ENCODE results near the gene SEMA5B.

The SEMA5B gene

DNA sequence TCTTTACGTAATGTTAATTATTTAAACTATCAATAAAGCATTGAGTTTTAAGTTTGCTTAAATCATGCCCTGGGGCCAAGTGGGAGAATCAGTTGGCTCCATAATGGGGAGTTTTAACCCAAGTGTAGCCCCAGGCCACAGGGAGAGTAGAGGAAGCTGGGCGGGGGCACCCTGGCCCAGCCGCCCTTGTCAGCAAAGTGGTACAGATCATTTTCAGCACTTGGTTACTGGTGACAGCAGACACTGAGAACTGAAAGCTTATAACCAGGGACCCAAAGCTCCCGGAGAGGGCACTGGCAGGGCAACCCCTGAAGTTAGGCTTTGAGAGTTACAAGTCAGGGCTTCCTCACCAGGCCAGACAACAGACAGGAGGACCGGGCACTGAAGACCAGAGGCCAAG, 90.6 kb downstream of the SEMA5B start:
- DNase-seq (ENCODE audit: low read depth), result no peak
- H3K4me3 ChIP-seq (ENCODE audit: low read depth, low read length), result no peak overlapping the region

DNA sequence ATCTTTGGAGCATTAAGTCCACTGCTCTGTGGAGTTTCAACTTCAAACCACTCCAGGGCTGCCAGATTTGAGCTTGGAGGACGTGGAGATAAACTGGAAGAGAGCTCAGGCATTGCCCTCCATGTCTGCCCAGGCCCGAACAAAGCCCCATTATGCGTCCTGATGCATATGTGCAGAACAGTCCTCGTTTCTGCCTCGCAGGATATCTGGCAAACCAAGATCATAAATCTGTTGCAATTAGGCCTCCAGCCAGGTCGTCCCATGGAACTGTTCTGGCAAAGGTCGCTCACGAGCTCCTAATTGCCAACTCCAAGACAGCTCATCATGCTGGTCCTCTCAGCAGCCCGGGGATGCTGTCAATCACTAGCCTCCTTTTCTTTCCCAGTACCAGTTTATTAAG, 91.2 kb downstream of the SEMA5B start:
- H3K4me3 ChIP-seq (ENCODE audit: low read depth, low read length), result no peak overlapping the region
- DNase-seq (ENCODE audit: low read depth), result no peak

DNA sequence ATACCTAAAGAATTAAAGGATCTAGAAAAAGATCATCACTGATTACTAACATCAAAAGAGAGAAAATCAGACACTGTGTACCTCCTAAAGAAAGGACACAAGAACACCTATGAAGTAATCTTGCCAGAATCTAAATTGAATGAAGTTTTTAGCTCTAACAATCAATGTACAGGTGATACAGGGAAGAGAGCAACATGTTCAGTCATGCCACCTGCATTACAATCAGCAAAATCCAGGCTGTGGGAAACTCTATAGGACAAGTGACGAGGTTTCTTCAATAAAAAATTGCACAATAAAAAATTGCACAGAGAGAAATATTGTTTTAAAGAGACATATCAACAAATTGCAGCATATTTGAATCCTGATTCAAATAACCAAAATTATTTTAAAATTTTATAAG, 93.3 kb downstream of the SEMA5B start:
- DNase-seq (ENCODE audit: low read depth), result no peak

DNA sequence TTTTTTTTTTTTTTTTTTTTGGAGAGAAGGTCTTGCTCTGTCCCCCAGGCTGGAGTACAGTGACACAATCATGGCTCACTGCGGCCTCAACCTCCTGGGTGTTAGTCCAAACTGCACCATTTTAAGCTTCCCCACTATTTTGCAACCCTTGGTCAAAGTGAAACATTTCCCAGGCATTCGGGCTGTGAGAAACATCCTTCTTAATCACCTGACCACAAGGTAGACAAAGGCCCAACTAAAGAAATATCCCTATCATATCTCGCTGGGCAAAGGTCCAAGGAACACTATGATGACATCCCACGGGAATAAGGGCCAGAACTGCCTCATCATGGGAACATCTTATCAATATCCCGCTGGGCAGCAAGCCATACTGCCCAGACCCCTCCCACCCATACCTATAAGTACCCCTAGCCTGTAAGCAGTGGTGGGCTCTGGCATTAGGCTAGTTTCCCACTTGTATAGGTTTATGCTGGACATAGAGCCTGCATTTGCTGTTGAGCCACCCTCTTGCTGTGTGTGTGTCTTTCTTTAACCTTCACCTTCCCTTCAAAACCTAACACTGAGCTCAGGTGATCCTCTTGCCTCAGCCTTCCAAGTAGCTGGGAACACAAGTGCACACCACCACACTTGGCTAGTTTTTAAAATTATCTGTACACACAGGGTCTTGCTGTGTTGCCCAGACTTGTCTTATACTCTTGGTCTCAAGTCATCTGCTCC, 95.2 kb downstream of the SEMA5B start:
- H3K4me3 ChIP-seq (ENCODE audit: low read depth, low read length), result no peak overlapping the region
- no peak for DNase-seq (ENCODE audit: low read depth)

More for the DNA sequence above, 93.3 kb downstream of the SEMA5B start:
- no peak overlapping the region for H3K4me3 ChIP-seq (ENCODE audit: low read depth, low read length)

DNA sequence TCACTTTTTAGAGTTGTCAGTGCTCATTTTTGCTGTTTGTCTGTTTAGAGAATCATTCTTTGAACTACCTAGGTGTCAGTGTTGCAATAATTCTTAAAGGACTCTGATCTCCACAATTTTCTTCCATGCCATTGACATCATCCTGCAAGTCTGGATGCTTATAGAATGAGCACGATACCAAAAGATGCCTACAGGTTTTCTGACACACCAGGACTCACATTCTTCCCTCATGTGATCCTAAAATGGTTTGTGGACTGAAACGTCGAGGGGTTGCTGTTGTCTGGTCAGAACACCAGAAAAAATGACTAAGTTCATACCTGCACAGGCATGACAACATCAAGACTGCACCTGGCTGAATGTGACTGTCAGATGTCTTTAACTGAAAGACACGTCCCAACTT, 95.9 kb downstream of the SEMA5B start:
- no peak for DNase-seq (ENCODE audit: low read depth)
- H3K4me3 ChIP-seq (ENCODE audit: low read depth, low read length), result no peak overlapping the region

DNA sequence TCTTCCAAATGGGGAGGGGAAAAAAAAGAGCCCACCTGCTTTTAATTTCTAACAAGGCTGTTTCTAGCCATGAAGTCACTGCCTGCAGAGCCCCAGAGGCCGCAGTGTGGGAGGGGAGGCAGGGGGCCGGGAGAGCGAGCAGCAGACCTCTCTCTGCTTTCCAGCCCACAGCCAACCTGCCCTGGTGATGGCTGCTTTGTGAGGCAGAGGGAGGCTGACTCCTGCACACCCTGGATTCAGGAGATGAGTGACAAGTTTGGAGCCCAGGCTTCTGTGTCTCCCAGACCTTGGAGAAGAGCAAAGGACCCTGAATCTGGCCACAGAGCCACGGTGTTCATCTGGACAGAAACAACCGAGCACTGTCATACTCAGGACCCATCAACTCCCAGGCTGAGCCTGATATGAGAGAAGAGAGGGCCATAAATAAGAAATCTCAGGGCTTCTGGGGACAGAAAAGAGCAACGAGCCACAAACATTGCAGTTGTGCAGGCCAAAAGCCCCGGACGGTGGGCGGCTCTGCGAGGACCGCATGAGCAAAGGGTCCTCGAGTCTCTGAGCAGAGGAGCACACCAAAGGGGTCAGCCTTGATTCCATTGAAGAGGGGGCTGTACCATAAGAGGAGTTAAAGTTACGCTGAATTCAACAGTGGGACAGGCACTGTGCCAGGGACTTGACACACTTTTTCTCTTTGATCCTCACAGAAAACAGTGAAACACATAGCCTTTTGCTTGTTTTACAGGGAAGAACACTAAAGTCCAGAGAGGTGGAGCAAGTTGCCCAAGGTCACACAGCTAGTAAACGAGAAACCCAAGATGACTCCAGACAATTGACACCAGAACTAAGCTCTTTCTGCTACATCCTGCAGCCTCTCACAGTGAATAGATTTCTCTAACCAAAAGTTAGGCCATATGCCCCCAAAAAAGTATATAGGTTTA, 97.2 kb downstream of the SEMA5B start:
- no peak for DNase-seq (ENCODE audit: low read depth)
- no peak overlapping the region for H3K4me3 ChIP-seq (ENCODE audit: low read depth, low read length)

DNA sequence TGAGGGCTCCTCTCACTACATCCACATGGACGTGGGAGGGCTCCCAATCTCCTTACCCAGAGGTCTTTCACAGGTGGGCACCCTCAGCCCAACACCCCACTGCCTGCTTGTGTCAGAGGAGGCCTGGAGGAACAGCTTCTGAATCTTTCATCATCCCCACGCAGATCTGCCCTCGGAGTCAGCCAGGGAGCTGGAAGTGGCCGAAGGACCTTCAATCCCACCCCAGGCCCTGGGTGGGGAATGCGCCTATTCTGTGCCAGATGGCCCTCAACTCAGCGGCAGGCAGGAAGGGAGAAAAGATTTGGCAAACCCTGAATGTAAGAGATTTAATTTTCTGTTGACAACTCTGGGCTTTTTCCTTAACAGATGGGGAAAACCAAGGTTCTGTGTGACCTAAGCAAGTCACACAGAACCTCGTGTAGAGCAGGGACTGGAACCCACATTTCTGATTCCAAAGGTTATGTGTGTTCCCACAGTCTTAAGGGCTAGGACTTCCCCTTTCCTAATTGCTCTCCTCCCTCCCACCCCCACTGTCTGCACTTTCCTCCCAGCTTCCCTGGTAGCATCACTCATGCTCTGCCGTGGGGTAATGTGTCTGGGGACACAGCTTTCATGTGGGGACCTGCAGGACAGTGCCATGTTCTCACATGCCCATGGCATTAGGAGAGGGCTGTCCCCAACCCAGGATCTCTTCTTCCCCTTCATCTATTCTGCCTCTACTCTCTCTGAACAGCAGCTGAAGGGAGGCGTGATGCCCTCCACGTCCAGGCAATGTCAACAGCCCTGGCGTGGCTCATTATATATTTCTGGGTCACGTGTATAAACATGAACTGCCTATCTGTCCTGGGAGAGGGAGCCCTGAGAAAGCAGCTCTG, 98.1 kb downstream of the SEMA5B start:
- DNase-seq (ENCODE audit: low read depth), result no peak
- no peak overlapping the region for H3K4me3 ChIP-seq (ENCODE audit: low read depth, low read length)

DNA sequence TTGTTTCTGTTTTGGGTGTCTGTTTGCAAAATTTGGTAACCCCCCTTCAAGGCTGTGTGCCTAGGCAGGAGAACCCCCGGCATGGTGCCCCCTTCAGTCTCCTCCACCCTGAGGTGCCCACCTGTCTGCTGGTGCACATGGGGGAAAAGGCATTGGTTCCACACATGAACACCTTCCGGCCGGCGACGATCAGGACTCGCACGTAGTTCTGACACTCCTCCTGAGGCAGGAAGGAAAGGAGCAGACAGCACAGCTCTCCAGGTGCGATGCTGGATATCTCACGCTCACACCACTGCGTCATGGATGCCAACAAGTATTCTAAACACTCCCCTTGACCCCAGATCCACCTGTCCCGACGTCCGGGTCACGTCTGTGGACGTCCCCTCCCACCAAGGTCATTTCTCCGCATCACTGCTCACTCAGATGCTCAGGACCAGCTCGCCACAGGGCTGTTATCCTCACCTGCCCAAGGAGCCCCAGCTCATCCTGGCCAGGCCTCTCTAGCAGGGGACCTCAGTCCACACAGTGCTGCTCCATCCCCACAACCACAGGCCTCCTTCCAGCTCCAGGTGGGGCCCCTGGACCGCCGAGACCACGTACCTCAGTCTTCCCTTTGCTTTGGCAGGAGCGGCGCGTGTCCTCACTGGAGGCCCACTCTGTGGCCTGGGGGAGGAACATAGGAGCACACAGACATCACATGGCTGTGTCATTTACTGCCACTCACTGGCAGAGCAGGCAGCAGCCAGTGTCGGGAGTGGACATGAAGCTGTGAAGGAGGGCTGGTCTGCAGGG, 99.0 kb downstream of the SEMA5B start:
- no peak overlapping the region for H3K4me3 ChIP-seq (ENCODE audit: low read depth, low read length)
- no peak for DNase-seq (ENCODE audit: low read depth)

DNA sequence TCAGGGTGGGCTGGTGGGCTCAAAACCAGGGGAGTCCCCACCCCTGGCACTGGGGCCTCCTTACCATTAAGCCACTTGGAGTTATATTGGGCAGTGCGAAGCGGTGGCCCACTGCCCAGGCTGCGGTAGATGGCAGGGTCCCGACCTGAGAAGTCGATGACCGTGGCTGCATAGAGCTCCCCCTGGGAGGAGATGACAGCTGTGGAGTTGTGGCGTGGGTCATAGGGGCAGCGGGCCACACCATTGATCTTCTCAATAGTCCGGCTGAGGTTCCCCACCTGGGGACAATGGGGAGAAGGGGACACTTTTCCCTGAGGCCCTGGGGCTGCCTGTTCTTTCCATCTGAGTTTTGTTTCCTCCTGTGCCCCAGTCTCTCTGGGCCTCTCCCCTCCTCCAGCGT, 99.8 kb downstream of the SEMA5B start:
- DNase-seq (ENCODE audit: low read depth), result no peak
- no peak overlapping the region for H3K4me3 ChIP-seq (ENCODE audit: low read depth, low read length)

DNA sequence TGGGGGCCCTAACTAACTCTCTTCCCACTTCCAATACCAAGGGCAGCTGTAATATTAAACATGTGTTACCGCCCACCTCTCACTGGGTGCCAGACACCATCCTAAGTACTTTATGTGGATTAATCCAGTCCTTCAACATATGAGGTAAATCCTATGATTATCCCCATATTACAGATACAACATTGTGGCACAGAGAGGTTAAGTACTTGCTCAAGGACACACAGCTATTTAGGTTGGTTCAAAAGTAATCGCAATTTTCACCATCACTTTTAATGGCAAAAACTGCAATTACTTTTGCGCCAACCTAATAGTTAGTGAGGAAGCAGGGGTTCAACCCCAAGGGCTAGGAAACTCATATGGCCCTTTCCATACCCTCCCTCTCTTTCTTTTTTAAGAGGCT, 100.8 kb downstream of the SEMA5B start:
- H3K4me3 ChIP-seq (ENCODE audit: low read depth, low read length), result no peak overlapping the region
- no peak for DNase-seq (ENCODE audit: low read depth)

DNA sequence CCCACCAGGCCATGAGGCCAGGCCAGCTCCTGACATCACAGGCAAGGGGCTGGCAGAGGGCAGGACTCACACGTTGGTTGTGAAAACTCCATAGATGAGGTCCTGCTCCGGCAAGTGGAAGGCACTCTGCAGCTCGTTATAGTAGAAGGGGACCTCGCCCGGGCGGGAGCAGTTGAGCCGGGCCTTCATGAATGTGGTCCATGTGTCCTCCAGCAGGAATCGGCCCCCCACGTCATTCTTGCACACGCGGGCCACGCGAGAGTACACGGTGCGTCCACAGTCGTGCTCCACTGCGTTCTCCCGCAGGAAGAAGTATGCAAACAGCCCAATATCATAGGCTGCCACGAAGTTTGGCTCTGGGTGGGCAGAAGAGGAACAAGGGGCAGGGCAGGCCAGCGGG, 101.2 kb downstream of the SEMA5B start:
- H3K4me3 ChIP-seq (ENCODE audit: low read depth, low read length), result no peak overlapping the region

DNA sequence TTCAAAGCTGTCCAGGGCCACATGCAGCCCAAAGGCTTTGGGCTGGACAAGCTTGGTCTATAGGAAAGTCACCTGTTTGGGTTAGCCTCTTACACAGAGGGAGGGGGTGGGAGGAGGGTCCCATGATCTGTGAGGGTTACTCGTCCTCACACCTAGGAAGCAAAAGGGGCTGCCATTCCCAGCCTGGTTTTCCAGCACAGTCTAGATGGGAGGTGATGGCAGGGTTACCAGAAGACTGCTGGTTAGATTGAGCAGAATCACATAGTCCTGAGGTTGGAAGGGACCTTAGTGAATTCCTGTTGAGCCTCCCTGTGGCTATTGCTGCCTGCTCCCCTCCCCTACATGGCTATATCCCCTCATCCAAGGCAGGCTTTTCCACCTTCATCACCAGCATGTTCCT, 101.8 kb downstream of the SEMA5B start:
- no peak for DNase-seq (ENCODE audit: low read depth)
- no peak overlapping the region for H3K4me3 ChIP-seq (ENCODE audit: low read depth, low read length)

More for the DNA sequence above, 101.2 kb downstream of the SEMA5B start:
- no peak for DNase-seq (ENCODE audit: low read depth)

DNA sequence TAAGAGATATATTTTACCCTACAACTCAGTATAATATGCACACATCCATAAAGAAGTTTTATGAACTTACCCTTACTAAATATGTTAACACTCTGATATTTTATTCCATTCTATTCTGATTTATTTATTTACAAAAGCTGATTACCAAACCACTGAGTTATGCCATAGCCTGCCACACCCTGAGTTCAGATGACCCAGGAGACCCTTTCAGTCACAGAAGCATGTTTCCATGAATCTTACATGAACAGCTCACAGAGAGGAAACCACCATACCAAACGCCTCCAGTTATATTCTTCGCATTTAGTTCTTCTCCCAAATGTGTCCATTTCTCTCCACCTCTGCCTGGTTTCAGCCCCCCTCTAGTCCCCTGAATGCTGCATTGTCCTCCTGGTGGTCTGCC, 103.5 kb downstream of the SEMA5B start:
- H3K4me3 ChIP-seq (ENCODE audit: low read depth, low read length), result no peak overlapping the region
- no peak for DNase-seq (ENCODE audit: low read depth)

DNA sequence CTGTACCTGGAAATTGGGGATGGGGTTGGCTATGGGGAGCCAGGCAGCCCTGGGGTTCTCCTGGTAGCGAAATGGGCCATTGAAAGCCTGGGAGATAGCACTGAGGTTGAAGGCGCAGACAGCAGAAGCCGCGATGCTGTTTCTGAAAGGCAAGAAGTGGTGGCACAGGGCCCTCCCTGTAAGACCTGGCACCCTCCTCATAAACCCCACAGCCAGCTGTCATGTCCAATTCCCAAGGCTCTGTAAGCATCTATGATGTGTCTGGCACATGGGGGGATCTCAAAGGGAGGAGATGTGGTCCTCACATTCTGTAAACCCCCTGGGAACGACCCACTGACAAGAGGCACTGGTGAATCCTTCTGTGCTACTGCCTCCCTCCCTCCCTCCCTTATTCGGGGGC, 104.0 kb downstream of the SEMA5B start:
- DNase-seq (ENCODE audit: low read depth), result no peak
- no peak overlapping the region for H3K4me3 ChIP-seq (ENCODE audit: low read depth, low read length)

DNA sequence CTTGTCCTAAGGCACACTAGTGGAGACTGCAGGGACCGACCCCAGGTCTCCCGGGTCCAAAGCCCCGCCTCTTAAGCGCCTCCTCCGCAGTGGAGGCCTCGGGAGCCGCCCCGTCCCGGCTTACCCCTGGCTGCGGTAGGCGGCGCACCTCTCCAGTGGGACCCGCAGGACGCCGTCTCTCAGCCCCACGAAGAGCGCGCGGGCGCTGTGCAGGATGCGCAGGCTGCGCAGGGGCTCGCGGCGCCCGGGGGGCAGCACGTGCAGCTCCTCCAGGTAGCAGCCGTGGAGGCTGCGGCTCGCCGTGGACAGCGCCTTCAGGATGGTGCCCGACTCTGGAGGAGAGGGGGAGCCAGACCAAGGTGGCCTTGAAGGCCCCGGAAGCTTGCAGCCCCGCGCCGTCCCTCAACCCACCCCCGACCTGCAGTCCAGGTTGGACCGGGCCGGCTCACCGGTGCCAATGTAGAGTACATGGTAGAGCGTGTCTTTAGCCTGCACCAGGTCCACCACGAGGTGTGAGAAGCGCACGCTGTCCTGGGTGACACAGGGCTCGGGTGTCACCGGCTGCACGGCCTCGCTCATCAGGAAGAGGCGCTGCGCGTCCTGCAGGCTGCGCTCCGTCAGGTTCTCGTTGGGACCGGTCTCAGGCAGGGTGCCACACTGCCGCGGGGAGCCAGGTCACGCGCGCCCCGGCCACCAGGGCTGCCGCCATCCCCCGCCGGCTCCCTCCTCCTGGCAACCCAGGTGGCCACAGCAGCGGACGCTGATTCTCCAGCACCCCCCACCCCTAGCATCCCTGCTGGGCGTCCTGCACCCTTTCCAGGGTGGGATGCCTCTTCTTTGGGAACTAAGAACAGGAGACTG, 105.5 kb downstream of the SEMA5B start:
- H3K4me3 ChIP-seq (ENCODE audit: low read depth, low read length), result no peak overlapping the region
- DNase-seq (ENCODE audit: low read depth), result no peak

DNA sequence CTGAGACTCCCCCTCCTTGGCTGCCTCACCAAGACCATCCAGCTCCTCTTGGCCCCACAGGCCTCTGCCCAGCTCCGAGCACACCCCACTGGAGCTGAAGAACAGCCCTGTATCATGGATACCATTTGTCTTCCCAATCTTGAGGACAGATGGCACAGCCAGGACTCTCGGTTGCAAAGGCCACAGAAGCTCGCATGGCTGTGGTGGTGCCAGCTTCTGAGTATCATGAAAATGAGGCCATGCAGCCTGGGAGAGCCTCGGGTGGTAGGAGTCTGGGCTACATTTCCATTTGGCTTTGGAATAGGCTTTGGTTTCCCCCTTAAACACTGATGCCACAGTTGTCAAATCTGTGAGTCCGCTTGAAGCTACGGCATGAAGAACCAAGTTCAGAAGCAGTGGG, 106.6 kb downstream of the SEMA5B start:
- no peak overlapping the region for H3K4me3 ChIP-seq (ENCODE audit: low read depth, low read length)
- DNase-seq (ENCODE audit: low read depth), result no peak

DNA sequence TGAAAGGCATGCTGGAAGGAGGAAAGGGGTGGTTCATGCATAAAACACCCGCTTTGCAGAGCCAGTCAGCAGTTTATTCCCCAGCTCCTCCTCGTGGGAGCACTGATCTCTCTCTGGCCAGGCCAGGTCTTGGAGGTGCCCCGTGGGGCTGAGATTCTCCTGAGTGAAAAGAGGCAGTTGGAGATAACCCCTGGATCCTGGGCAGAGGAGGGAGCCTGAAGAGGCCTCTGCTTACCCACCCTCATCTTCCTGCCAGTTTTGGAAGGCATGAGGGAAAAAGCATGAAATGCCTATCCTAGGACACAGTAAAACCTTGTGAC, 108.3 kb downstream of the SEMA5B start:
- no peak overlapping the region for H3K4me3 ChIP-seq (ENCODE audit: low read depth, low read length)

DNA sequence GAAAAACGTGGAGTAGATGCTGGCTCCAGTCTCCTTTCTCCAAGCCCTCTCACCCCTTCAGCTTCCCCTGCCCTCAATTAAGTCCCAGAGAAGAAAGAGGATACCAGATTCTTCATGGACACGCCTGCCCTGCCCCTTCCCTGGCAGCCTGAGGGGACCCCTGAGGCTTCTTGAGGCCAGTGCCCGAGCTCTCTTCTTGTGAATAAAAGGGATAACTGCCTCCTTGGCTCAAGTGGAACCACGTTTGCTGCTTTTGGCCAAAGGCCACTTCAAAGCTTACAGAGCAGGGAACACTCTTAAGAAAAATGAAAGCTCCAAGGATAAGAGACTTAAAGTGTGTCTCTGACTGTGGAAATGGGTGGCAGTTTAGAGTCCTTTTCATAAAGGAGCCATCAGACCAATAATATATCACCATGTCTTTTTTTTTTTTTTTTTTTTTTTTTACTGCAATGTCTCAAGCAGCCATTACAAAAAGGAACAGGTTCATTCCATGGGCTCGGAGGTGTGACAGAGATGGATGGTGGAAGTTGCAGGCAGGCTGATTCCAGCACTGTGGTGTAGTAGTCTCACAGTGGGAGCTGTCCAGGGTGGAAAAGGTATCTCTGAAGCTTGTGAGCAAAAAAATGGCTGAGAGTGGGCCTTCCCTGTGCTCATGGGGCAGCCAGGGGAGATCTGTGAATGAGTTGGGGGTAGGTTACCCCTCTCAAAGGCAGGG, 108.8 kb downstream of the SEMA5B start:
- H3K4me3 ChIP-seq (ENCODE audit: low read depth, low read length), result no peak overlapping the region
- DNase-seq (ENCODE audit: low read depth), result no peak

More for the DNA sequence above, 108.3 kb downstream of the SEMA5B start:
- no peak for DNase-seq (ENCODE audit: low read depth)
